ENCODE data around the gene UBE2J2. TPM values are rescaled to one million over a fixed set of nuclear protein-coding genes. Genes with fewer than 3 reads are reported as not detected.
A peak's percentile ranks its signal among the peaks of the same experiment; 100 is the strongest.

Gene UBE2J2
- total RNA-seq, 6 experiments from 2014 or later = 56.2 to 67.9 (median 61.1) TPM

- Mint-ChIP-seq H3K4me1 (ENCODE audit: low read depth) (peaks cover 30% of the 10 kb centered on the region), H3K27ac (peak within 1 kb of the TSS; percentile 88), H3K4me3 (peak within 1 kb of the TSS; percentile 93), H3K36me3 (ENCODE audit: low read depth) (peaks cover 27% of the 10 kb centered on the region), H3K9me3 (peaks cover 6% of the 10 kb centered on the region), H3K27me3 (ENCODE audit: insufficient read depth) (peaks cover 6% of the 10 kb centered on the region; the same call in 1 of the 2 replicates)
- no peak for DNase-seq
- TF ChIP-seq, protein P1, sequence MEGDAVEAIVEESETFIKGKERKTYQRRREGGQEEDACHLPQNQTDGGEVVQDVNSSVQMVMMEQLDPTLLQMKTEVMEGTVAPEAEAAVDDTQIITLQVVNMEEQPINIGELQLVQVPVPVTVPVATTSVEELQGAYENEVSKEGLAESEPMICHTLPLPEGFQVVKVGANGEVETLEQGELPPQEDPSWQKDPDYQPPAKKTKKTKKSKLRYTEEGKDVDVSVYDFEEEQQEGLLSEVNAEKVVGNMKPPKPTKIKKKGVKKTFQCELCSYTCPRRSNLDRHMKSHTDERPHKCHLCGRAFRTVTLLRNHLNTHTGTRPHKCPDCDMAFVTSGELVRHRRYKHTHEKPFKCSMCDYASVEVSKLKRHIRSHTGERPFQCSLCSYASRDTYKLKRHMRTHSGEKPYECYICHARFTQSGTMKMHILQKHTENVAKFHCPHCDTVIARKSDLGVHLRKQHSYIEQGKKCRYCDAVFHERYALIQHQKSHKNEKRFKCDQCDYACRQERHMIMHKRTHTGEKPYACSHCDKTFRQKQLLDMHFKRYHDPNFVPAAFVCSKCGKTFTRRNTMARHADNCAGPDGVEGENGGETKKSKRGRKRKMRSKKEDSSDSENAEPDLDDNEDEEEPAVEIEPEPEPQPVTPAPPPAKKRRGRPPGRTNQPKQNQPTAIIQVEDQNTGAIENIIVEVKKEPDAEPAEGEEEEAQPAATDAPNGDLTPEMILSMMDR (IDR thresholded peaks at IDR 0.05) = no peak
Measured at GRCh38 chr1:1232208-1232795, 41.4 kb downstream of the UBE2J2 start, which contains the start of gene B3GALT6. Gene B3GALT6 (plus strand): TSS chr1:1232237. CDS start chr1:1232279, 42 bp downstream.

DNA sequence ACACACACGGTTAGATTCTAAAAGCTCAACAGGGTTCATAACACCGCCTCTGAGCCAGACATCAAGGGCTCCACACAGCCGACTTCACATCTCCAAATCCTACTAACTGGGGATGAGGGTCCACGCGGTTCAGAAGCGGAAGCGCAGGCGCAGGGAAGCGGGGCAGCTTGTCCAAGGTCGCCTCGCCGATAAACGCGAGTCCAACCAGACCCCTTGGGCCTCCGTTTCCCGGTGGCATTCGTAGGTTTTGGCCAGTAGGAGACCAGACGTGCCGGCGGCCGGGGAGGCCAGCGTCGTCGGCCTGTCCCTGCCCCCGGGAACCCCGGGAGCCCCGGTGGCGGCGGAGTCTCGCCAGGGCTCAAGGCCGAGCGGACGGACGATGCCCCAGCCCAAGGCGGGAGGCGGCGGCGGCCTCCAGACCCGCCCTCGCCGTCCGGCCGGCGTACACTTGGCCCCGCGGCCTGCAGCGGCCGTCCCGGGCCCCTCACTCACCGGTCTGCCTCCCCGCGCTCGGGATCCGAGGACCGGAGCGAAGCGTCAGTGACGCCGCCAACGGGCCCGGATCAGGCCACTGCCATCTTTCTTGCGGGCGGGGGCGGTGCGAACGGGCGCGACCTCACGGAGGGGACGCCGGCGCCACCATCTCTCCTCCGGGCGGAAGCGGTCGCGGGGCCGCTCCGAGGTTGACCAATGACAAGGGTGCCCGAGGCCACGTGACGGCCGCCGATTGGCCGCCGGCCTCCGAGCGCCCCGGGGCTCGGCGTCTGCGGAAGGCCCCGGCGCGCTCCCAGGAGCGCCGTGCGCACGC, 42.0 kb downstream of the UBE2J2 start, which contains the start of gene SDF4:
SDF4 (minus strand) TSS at position 602 of the 808 bp plus-strand sequence. CDS start 3,229 bp downstream, outside the sequence.
- Mint-ChIP-seq H3K27me3 (ENCODE audit: insufficient read depth) (peaks cover 6% of the 10 kb centered on the region; the same call in 1 of the 2 replicates), H3K27ac (peak within 1 kb of the TSS; percentile 88), H3K9me3 (peaks cover 6% of the 10 kb centered on the region)

DNA sequence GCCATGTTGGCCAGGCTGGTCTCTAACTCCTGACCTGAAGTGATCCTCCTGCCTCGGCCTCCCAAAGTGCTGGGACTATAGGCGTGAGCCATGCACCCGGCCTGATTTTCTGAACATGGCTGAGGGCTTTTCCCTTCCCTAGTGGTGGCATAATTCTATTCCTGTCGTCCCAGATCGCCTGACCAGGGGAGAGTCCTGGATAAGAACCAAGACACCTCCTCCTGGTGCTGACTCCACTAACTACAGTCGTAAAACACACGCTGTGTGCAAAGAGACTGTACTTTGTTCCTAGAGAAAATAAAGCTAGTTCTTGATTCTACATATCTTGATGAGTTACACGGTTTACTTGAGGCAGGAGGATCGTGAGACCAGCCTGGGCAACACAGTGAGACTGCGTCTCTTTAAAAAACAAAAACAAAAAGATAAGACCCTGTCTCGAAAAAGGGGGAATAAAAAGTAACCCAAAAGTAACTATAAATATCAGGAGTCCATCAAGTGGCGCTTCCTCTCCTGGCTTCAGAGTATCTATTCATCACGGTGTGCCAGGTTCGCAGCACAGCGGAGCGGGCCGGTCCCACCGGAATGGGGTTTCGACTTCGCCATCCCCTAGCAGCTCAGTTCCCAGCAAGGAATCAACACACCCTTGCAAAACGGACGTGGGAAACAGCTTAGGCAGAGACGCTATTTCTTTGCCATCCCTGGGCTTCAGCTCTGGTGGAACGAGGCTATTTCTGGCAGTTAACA, 42.8 kb downstream of the UBE2J2 start:
- TF ChIP-seq, protein P1 (IDR thresholded peaks at IDR 0.05) = peak; percentile 67

More for the DNA sequence above, 42.0 kb downstream of the UBE2J2 start, which contains the start of gene SDF4:
- TF ChIP-seq, protein P1 (IDR thresholded peaks at IDR 0.05) = no peak; the same call in 1 of the 2 replicates
- DNase-seq = peak; percentile 92
- Mint-ChIP-seq H3K4me3 (peak within 1 kb of the TSS; percentile 93), H3K4me1 (ENCODE audit: low read depth) (peaks cover 30% of the 10 kb centered on the region), H3K36me3 (ENCODE audit: low read depth) (peaks cover 27% of the 10 kb centered on the region)

GRCh38 chr1:1229770-1230169, 43.9 kb downstream of the UBE2J2 start:
- TF ChIP-seq, protein P1 (IDR thresholded peaks at IDR 0.05) = no peak
- peak overlapping the region; percentile 55; the same call in 1 of the 2 replicates for H3K4me3 Mint-ChIP-seq
- peaks cover 30% of the 10 kb centered on the region for H3K4me1 Mint-ChIP-seq (ENCODE audit: low read depth)
- peaks cover 6% of the 10 kb centered on the region for H3K9me3 Mint-ChIP-seq
- H3K27ac Mint-ChIP-seq = no peak overlapping the region; the same call in 1 of the 2 replicates
- peaks cover 37% of the 10 kb centered on the region for H3K36me3 Mint-ChIP-seq (ENCODE audit: low read depth)
- no peak for DNase-seq
- H3K27me3 Mint-ChIP-seq (ENCODE audit: insufficient read depth) = peaks cover 6% of the 10 kb centered on the region; the same call in 1 of the 2 replicates

More for the DNA sequence above, 42.8 kb downstream of the UBE2J2 start:
- H3K27me3 Mint-ChIP-seq (ENCODE audit: insufficient read depth) = peaks cover 6% of the 10 kb centered on the region; the same call in 1 of the 2 replicates
- H3K27ac Mint-ChIP-seq = peak overlapping the region; percentile 88
- peak; percentile 80 for DNase-seq
- H3K36me3 Mint-ChIP-seq (ENCODE audit: low read depth) = peaks cover 30% of the 10 kb centered on the region
- H3K9me3 Mint-ChIP-seq = peaks cover 6% of the 10 kb centered on the region
- peak overlapping the region; percentile 93 for H3K4me3 Mint-ChIP-seq
- peaks cover 30% of the 10 kb centered on the region for H3K4me1 Mint-ChIP-seq (ENCODE audit: low read depth)

Measured in HFFc6 (cell line).